HG02588 (cell line): Measurements from ENCODE around the gene XRCC1.
"Not testable (repeated sequence)": the region's sequence is repeated elsewhere in the genome, so short reads cannot be mapped to it uniquely, and the experiment has no call there.

Experiments used
- ATAC-seq: cut with Tn5 transposase; IDR thresholded peaks from one replicate; pipeline ENCODE4 v1.9.1; 2021; ENCODE audit warnings: mild to moderate bottlenecking, moderate library complexity; ENCODE audit not compliant: unreplicated experiment

XRCC1 gene

DNA sequence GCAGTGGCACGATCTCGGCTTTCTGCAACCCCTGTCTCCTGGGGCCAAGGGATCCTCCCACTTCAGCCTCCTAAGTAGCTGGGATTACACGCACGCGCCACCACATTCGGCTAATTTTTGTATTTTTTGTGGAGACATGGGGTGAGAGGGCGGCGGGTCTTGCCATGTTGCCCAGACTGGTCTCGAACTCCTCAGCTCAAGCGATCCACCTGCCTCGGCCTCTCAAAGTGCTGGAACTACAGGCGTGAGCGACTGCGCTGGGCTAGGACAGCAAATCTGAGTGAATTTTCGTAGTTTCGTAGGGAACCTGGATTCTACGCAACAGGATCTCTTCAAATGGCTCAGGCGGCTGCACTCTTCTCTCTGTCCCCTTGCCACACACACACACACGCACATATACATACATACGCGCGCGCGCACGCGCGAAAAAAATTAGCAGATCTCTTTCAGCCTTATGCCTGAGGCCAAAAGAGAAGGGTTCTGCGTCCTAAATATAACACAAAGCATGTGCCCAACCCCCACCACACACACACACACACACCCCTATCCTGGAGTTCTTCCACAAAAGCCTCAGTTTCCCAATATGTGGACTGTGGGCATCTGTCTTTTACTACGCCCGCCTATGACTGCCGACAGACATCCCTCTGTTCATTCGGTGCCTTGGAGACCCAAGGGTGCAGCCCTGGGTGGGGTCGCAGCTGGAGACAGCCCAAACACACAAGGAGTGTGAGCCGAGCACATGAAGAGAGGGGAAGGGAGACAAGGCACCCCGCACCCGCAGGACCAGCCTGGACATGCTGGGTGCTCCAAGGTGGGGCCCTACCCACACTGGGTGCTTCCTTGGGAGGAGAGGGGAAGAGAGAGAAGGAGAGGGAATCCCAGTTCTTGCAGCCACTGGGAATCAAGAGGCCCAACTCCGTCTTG lies 890 bp upstream of the XRCC1 start:
- no peak for ATAC-seq

DNA sequence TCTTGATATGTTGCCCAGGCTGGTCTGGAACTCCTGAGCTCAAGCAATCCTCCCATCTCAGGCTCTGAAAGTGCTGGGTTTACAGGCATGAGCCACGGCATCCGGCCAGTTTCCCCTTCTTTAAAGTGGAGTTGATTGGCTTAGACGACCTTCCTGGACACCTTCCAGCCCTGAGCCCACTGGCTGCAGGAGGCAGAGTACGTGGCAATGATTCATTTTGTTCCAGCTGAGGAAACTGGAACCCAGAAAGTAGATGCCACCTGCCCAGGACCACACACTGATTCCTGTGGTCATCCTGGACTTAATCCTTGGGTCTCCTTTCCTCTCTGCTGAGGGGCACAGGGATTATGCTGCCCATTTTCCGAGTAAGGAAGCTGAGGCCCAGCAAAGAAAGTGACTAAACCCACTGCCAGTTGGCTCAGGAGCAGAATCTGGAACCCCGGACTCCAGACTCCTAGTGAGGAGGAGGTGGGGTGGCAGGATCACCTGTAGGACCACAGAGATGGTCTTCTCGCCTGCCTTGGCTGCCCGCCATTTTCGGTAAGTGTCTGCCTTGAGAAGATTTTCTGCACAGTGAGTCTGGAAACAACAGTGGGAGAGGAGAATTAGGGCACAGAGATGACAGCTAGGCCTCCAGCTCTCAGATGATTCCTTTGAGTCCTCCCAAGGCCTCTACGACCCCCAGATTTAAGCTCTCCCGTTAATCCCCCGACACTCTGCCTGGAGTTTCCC lies 737 bp downstream of the XRCC1 start:
- no peak for ATAC-seq

- ATAC-seq = no peak
Measured at GRCh38 chr19:43572171-43572588, 3.1 kb downstream of the XRCC1 start.

- no peak for ATAC-seq
Measured at GRCh38 chr19:43570174-43570791, 5.0 kb downstream of the XRCC1 start.

DNA sequence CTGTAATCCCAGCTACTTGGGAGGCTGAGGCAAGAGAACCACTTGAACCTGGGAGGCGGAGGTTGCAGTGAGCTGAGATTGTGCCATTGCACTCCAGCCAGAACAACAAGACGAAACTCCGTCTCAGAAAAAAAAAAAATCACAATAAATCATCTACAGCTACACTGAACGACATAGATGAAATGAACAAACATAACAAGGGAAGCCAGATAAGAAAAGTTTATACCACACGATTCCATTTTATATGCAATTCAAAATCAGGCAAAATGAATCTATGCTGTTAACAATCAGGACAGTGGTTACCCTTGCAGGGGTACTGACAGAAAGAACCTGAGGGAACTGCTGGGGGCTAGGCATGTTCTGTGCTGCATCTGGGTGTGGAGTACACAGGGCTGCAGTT lies 5.7 kb downstream of the XRCC1 start:
- no peak for ATAC-seq

GRCh38 chr19:43564800-43565199 lies 10.5 kb downstream of the XRCC1 start:
- ATAC-seq = no peak

DNA sequence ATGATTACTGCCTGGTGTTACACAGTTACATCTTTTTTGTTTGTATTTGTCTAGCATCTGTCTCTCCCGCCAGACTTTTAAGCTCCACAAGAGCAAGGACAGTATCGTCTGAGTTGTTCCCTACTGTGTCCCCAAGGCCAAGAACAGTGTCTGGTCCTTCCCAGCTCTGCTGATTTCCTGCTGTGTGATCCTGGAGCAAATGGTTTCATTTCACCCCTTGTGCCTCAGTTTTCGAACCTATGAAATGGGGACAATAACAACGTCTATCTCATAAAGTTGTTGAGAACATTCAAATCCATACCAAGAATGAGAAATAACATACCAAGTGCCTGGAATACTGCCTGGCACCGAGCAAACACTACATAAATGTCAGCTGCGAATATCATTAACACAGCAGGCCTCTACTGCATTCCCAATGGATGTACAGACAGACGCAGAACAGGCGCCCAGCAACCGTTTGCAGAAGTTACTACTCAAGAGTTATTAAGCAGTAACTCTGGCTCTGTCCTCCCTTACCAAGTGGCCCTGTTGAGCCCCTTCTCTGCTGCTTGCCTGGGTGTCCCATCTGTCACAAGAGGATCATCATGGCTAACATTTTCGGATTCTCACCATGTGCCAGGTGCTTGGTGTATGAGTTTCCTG lies 11.4 kb downstream of the XRCC1 start:
- no peak for ATAC-seq

DNA sequence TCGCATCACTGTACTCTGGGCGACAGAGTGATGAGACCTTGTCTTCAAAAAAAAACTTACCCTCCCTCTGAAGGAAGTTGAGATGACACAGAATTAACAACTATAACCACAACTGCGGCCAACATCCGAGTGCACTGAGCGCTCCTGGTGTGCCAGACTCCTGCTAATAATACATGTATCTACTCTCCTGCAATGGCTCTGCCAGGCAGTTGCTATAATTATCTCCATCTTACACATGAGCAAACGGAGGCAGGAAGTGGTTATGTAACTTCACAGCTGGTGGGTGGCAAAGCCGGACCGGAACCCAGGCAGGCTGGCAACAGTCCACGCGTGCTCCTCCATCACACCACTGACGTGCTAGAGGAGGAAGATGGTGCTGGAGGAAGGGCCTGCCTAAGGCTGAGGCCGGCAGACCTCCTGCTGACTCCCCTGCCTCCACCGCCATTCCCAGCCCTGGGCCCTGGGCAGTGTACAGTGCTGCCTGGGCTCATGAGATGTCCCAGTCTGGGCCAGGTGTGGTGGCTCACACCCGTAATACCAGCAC lies 12.6 kb downstream of the XRCC1 start:
- no peak for ATAC-seq

DNA sequence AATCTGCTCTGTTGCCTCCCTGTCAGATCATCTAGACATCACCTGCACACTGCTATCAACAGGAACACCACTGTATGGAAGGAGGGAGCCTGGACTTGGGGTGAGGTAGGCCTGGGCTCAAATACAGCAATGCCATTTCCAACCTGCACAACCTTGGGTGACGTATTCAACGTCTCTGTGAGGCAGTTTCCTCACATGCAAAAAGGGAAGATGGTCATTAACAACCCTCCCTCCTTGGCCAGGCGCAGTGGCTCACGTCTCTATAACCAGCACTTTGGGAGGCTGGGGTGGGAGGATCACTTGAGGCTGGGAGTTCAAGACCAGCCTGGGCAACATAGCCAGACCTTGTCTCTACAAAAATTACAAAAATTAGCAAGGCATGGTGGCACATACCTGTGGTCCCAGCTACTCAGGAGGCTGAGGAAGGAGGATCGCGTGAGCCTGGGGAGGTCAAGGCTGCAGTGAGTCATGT lies 13.1 kb downstream of the XRCC1 start:
- ATAC-seq = no peak

GRCh38 chr19:43561139-43561970 lies 14.0 kb downstream of the XRCC1 start:
- no peak for ATAC-seq

- ATAC-seq = no peak
Measured at GRCh38 chr19:43560687-43561086, 14.6 kb downstream of the XRCC1 start.

DNA sequence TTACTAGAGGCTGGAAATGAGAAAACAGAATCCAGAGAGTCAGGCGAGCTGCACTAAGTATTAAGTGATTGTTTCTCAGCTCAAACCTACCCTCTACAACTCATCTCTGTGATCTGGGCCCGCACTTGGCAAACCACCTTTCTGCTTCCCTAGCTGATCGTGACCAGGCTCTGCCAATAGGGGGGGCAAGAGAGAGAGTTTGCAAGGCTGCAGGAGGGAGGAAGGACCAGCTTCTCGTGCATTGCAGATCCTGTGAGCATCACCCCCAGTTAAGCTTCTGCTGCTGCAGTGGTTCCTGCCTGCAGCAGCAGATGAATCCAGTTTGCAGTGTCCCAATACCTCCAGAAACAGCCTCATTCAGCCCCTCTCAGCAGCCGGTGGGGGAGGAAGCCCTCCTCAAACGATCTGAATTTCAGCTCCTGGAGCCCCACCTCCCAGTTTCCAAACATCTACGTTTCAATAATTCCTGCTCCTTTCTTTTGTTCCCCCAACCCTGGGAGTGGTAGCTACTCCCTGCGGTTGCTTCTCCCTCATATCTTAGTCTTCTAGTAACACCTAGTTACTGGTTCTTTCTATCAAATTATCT lies 20.0 kb downstream of the XRCC1 start:
- ATAC-seq = no peak

DNA sequence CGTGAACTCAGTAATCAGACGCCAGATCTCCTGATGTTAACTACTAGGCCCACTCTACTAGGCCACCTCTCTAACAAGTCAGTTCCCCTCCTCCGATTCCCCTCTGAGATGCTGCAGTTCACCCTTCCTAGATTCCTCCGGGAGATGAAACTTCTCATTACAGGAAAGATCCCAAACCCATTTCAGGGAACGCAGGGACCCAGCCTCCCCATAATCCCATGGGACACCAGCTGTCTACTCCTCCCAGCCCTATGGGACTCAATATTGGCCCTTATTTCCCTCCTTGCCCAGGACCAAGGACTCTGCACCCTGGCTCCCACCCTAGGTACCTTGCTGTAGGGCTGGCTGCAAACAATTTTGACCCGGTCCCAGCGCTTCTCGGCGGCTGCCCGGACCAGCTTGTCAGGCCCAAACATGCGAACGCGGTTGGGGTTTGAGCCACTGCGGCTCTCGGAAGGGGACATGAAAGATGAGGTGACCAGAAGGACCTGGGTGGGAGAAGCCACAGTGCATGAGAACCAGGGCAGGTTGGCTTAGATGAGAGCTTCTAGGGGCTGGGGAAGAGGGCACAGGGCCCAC lies 20.9 kb downstream of the XRCC1 start:
- no peak for ATAC-seq

- no peak for ATAC-seq
Measured at GRCh38 chr19:43553656-43554055, 21.7 kb downstream of the XRCC1 start.

DNA sequence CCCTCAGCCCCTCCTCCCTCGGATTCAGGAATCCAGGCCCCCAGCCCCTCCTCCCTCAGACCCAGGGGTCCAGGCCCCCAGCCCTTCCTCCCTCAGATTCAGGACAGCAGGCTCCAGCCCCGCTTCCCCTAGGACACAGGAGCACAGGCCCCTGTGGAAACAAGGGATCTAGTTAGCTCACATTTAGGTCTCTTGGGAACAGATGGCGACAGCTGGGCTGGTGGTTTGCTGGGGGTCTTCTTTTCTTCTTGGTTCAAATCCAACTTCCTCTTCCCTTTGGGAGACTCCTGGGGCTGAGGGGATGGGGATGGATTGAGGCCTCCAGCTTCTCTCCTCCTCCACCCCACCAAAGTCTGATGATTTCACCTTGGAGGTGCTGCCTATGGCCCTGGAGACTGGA lies 22.7 kb downstream of the XRCC1 start:
- no peak for ATAC-seq

DNA sequence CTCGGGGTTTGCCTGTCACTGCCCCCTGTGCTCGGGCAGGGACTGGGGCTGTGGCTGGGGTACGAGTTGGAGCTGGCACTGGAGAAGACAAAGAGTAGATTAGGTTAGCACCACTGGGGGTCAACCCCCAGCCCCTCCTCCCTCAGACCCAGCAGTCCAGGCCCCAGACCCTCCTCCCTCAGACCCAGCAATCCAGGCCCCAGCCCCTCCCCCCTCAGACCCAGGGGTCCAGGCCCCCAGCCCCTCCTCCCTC lies 23.2 kb downstream of the XRCC1 start:
- ATAC-seq = no peak

DNA sequence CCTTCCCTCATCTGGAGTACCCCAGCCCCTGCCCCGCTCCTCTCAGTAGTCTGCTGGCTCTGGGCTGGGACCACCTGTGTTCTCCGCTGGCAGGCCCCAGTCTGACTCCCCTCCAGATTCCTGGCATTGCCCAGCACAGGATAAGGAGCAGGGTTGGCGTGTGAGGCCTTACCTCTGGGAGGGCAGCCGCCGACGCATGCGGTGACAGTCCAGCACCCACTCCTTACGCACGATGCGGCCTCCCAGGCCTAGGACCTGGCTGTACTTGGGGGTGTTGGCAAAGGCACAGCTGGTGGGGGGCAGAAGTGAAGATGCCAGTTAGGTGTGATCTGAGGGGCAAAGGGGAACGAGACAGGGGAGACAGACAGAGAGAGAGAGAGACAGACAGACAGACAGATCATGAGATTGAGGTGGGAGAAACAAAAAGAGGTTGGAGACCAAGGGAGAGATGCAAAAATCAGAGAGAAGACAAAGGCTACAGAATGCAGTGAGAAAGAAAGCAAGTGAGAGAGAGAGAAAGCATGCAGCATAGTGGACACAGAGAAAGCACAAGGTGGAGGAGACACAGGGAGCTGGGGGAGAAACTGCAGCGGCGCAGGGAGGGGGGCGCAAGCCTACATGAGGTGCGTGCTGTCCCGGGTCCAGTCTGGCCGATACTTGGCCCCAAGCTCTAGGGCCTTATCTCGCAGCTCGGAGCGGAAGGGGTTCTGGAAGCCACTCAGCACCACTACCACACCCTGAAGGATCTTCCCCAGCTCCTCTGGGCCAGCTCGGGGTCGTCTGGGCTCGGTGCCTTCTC lies 23.7 kb downstream of the XRCC1 start:
- no peak for ATAC-seq

GRCh38 chr19:43548706-43549105 lies 26.6 kb downstream of the XRCC1 start:
- no peak for ATAC-seq

- not testable (repeated sequence) for ATAC-seq
Measured at GRCh38 chr19:43547926-43548325, 27.4 kb downstream of the XRCC1 start.
